HFFc6 (cell line): ENCODE results near the gene SIM2. TPM values are rescaled to one million over a fixed set of nuclear protein-coding genes. Genes with fewer than 3 reads are reported as not detected.

ENCODE experiments used
- DNase-seq: peaks from one replicate; pipeline ENCODE4 v3.0.0-alpha.2; 2018
- H3K27ac Mint-ChIP-seq: 2 replicates; pipeline ENCODE4 v1.8.0; 2020; ENCODE audit warnings: mild to moderate bottlenecking, mixed read lengths
- H3K27me3 Mint-ChIP-seq: 2 replicates; pipeline ENCODE4 v1.8.0; 2021; ENCODE audit warnings: mild to moderate bottlenecking, moderate library complexity, mixed read lengths; ENCODE audit not compliant: insufficient read depth
- H3K36me3 Mint-ChIP-seq: 2 replicates; pipeline ENCODE4 v1.8.0; 2021; ENCODE audit warnings: low read depth, mixed read lengths
- H3K4me1 Mint-ChIP-seq: 2 replicates; pipeline ENCODE4 v1.8.0; 2020; ENCODE audit warnings: low read depth, mixed read lengths
- H3K4me3 Mint-ChIP-seq: 2 replicates; pipeline ENCODE4 v1.8.0; 2020; ENCODE audit warnings: mild to moderate bottlenecking, moderate library complexity, mixed read lengths
- H3K9me3 Mint-ChIP-seq: 2 replicates; pipeline ENCODE4 v1.8.0; 2020; ENCODE audit warnings: mild to moderate bottlenecking, mixed read lengths
- CTCF ChIP-seq: fragments of 200-600 bp; sonication (generic); IDR thresholded peaks from 2 replicates; pipeline ENCODE4 v1.5.0; 2021; ENCODE audit warnings: antibody characterized with exemption, mild to moderate bottlenecking
- total RNA-seq, 6 experiments: library from RNA; stranded (reverse); fragmentation: NEBNext Ultra II Directional; extraction: Animal tissue kit (Norgen Biotek cat#: 25700); gene quantifications; 2 replicates in 1 of 6; 3 replicates in 5 of 6; pipeline ENCODE4 v1.2.3, GENCODE V29; 2021

The SIM2 gene
- total RNA-seq, 6 experiments from 2014 or later = not detected

DNA sequence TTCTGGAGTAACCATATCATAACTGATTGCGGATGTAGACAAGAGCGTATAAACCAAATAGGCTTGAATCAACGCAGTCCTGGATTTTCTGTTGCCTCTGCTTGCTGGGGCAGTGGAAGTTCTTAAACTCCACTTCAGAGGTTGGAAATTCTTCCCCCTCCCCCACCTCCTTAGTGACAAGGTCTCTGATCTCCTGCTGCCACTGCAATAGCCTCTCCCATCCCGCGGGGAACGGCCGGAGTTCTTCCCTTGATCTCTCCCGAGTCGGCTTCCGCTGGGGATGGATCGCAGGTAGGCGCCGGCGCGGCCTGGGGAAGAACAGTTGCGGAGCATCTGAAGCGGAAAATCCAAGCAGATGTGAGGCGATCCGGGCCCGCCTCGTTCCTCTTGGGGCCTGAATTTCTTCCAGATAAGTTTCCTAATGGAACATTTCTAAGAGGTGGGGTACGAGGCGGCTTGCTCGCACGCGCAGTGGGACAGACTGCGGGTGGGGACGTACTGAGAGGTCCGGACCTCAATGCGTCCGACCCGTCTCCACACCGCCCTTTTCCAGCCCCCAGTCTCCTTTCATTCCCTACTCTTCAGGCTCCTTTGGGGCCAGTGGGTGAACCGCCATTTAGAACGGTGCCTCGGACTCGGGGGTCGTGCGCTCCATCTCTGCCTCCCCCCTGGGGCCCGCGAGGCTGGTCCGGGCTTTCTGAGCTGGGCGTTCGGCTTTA is 3.1 kb upstream of the SIM2 start:
- no peak overlapping the region for H3K27ac Mint-ChIP-seq
- H3K9me3 Mint-ChIP-seq = no peaks in the 10 kb centered on the region
- peaks cover 68% of the 10 kb centered on the region for H3K27me3 Mint-ChIP-seq
- no peak for TF ChIP-seq CTCF
- no peaks in the 10 kb centered on the region for H3K36me3 Mint-ChIP-seq
- peaks cover 13% of the 10 kb centered on the region for H3K4me1 Mint-ChIP-seq
- H3K4me3 Mint-ChIP-seq = no peak overlapping the region
- no peak for DNase-seq

- Mint-ChIP-seq H3K27me3 (peaks cover 62% of the 10 kb centered on the region), H3K36me3 (no peaks in the 10 kb centered on the region), H3K27ac (no peak overlapping the region), H3K4me3 (no peak overlapping the region), H3K9me3 (no peaks in the 10 kb centered on the region), H3K4me1 (peaks cover 13% of the 10 kb centered on the region)
- TF ChIP-seq CTCF = no peak
- DNase-seq = no peak
Measured at GRCh38 chr21:36696390-36697059, 2.4 kb upstream of the SIM2 start.

- peaks cover 18% of the 10 kb centered on the region for H3K4me1 Mint-ChIP-seq
- H3K27me3 Mint-ChIP-seq = peaks cover 62% of the 10 kb centered on the region
- no peak overlapping the region for H3K27ac Mint-ChIP-seq
- no peak overlapping the region for H3K4me3 Mint-ChIP-seq
- H3K9me3 Mint-ChIP-seq = no peaks in the 10 kb centered on the region
- no peak for TF ChIP-seq CTCF
- H3K36me3 Mint-ChIP-seq = no peaks in the 10 kb centered on the region
- no peak for DNase-seq
Measured at GRCh38 chr21:36697060-36697850, 1.7 kb upstream of the SIM2 start.

- Mint-ChIP-seq H3K4me3 (no peak overlapping the region), H3K27ac (no peak overlapping the region), H3K9me3 (no peaks in the 10 kb centered on the region), H3K36me3 (no peaks in the 10 kb centered on the region), H3K4me1 (peaks cover 19% of the 10 kb centered on the region), H3K27me3 (peaks cover 66% of the 10 kb centered on the region)
- no peak for TF ChIP-seq CTCF
- DNase-seq = no peak
Measured at GRCh38 chr21:36697851-36698384, 997 bp upstream of the SIM2 start.

GRCh38 chr21:36698385-36698980 is 432 bp upstream of the SIM2 start:
- no peak overlapping the region for H3K27ac Mint-ChIP-seq
- no peaks in the 10 kb centered on the region for H3K9me3 Mint-ChIP-seq
- DNase-seq = no peak
- no peaks in the 10 kb centered on the region for H3K36me3 Mint-ChIP-seq
- no peak for TF ChIP-seq CTCF
- no peak overlapping the region for H3K4me3 Mint-ChIP-seq
- H3K27me3 Mint-ChIP-seq = peaks cover 70% of the 10 kb centered on the region
- peaks cover 19% of the 10 kb centered on the region for H3K4me1 Mint-ChIP-seq
